GM15510 (cell line): ENCODE measurements around the gene SLC22A3.

Source experiments
- POLR2A ChIP-seq: IDR thresholded peaks from 3 replicates; pipeline ENCODE4 v1.6.1; 2011; ENCODE audit warnings: borderline replicate concordance; ENCODE audit not compliant: insufficient read length; ENCODE audit errors: extremely low read depth

SLC22A3 gene

DNA sequence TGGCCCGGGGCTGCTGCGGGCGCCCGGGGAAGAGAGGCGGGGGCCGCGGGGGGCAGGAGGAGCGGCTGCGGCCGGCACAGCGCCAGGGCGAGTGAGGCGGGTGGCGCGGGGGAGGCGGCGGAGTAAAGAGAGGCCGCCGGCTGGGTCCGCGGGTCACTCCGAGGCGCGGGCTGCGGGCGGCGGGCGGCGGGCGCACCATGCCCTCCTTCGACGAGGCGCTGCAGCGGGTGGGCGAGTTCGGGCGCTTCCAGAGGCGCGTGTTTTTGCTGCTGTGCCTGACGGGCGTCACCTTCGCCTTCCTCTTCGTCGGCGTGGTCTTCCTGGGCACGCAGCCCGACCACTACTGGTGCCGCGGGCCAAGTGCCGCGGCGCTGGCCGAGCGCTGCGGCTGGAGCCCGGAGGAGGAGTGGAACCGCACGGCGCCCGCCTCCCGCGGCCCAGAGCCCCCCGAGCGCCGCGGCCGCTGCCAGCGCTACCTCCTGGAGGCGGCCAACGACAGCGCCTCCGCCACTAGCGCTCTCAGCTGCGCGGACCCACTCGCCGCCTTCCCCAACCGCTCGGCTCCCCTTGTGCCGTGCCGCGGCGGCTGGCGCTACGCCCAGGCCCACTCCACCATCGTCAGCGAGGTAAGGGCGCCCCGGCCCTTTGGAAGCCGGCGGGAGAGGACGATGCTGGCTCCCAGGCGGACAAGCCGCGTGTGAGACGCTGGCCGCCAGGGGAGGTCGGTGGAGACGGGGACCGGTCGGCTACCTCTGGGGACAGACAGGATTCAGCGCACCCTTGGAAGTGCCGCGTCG, at the start of gene SLC22A3:
Gene SLC22A3 (plus strand): TSS at position 156 of the 797 bp plus-strand sequence. CDS start 42 bp downstream, at position 198.
- no peak for TF ChIP-seq POLR2A

DNA sequence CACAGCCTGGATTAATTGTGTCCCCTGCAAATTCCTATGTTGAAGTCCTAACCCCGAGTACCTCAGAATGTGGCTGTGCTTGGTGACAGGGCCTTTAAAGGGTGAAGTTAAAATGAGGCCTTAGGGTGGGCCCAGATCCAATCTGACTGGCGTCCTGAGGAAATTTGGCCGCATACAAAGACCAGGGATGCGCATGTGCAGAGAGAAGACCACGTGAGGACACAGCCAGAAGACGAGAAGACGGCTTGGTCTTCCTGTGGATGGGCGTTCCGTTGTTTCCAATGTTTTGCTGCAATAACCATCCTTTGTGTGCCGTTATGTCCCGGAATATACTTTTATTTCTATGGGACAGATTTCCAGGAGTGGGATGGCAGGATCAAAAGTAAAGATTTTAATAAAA, 48.6 kb upstream of the SLC22A3 start:
- no peak for TF ChIP-seq POLR2A

DNA sequence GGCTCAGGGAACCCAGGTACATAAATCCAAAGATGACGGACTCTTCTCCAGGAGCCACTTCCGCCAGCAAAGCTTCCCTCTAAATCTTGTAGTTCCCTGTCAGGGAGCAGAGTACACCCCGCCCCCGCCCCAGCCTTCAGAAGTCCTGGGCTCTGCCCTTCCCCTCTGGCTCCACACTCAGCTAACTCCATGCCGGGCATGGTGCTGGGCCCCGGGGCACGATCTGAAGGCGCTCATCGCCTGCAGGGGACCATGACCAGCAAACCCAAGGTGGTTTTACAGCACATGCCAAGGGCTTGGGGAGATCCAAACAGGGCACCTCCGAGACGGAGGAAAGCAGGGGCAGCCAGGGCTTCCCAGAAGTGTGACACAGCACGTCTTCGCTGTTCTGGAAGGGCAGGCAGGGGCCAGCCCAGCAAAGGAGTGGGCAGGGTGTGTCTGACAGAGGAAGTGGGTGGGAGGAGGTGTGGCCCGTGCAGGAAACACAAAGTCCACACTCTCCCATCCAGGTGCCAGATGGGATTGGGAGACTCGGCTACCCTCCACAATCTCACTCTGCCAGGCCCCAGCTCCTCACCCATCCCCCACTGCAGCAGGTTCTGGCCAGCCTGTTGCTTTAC, 48.0 kb upstream of the SLC22A3 start:
- TF ChIP-seq POLR2A, result no peak

GRCh38 chr6:160301339-160301738, 46.8 kb upstream of the SLC22A3 start:
- no peak for TF ChIP-seq POLR2A

GRCh38 chr6:160303806-160304205, 44.4 kb upstream of the SLC22A3 start:
- no peak for TF ChIP-seq POLR2A

GRCh38 chr6:160305926-160306713, 42.1 kb upstream of the SLC22A3 start:
- no peak for TF ChIP-seq POLR2A

DNA sequence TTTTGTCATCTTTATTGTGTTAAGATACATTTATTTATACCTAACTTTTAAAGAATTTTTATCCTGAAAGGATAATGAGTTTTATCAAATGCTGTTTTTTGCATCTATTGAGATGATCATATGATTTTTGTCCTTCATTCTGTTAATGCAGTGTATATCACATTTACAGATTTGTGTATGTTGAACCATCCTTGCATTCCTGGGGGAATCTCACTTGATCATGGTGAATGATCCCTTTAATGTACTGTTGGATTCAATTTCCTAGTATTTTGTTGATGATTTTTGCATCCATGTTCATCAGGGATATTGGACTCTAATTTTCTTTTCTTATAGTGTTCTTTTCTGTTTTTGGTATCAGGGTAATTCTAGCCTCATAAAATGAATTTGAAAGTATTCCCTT, 38.5 kb upstream of the SLC22A3 start:
- no peak for TF ChIP-seq POLR2A

- no peak for TF ChIP-seq POLR2A
Measured at GRCh38 chr6:160312900-160313299, 35.3 kb upstream of the SLC22A3 start.

DNA sequence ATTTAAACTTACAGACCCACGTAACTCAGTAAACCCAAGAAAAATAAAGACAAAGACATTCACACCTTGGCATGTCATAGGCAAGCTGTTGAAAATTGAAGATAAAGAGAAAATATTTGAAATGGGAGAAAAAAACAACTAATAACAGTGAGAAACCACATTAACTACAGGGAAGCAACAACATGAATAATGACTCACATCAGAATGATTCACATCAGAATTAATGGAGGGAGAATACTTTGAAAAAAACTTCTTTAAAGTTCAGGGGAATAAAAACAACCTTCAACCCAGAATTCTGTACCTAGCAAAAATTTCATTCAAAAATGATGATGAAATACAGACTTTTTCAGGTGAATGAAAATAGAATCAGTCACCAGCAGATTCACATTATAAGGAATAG, 32.9 kb upstream of the SLC22A3 start:
- no peak for TF ChIP-seq POLR2A

DNA sequence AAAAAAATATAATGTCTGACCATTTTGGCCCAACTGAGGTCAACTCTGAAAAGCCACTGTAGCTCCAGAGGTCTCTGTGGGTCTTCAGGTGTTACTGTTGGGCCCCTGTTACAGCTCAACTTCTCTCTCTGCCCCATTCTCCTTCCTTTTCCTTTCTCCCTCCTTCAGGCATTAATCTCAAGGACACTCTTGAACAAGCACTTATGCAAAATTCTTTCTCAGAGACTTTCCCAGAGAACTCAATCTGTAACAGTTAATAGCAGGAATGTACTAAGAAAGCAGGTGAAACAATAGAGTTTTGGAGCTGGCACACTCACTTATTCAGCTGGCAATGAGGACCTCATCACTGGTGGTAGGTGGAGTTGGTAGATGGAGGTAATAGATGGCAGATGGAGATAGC, 31.9 kb upstream of the SLC22A3 start:
- no peak for TF ChIP-seq POLR2A

GRCh38 chr6:160319246-160319645, 28.9 kb upstream of the SLC22A3 start:
- no peak for TF ChIP-seq POLR2A

DNA sequence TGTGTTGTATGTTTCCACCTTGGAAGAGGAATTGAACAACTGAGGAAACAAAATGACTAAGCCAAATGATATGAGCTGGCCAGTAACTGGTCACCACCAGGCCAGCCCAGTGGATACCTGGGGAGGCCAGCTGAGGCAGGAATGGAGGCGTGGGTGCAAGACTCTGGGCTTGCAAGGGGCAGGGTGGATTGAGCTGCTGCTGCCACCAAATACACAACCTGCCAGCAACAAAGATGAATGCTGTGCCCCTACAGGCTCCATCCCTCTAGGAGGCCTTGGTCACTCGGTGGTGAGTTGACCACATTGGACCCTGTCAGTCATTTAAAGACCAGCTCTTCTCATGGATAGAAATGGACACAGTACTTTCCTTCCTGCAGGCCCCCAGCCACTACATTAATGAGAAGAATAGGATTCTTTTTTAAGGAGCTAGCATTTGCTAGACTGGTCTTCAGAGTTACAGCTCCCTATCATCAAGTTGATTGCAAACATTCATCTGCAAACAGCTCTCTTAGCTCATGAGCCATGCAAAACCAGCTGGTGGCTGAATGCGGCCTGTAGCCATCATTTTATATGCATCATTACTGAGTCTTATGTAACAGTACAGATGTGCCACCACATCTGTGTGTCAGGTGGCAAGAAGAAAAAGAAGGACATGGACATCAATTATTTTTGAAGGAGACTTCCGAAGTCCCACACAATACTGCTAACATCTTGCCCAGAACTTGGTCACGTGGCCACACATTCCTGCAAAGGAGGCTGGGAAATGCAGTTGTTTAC, 26.3 kb upstream of the SLC22A3 start:
- TF ChIP-seq POLR2A, result no peak

DNA sequence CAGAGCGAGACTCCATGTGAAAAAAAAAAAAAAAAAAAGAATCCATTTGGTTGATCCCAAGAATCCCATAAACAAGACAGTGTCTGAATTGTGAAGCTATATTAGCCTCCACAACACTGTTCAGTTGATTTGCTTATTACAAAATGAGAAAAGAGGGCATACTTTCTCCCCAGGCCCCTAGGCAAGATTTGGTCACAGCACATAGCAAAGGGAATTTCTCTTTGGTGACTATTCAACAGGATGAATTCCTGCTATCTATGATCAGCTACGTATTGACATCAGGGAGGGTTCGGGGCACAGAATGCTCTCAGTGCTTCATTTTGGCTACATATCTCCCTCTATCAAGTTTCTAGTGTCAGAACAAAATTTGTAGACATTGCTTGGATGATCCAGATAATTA, 20.2 kb upstream of the SLC22A3 start:
- no peak for TF ChIP-seq POLR2A

DNA sequence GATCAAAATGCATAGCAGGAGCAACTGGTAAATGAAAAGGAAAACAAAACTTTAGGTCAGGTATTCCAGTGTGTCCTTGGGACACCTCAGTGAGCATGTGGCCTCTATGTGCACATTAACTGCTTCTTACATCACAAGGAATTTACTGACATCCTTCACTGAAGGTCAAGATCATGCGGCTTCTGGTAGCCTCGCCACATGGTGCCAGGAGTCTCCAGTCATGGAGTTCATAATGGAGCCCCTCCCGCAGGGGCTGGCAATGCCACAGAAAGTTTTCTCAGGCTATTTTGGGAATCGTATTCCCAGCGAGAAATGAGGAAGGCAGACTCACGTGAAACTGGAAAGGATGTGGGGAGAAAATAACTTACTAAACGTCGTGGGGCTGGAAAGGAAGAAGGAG, 19.7 kb upstream of the SLC22A3 start:
- TF ChIP-seq POLR2A, result no peak

DNA sequence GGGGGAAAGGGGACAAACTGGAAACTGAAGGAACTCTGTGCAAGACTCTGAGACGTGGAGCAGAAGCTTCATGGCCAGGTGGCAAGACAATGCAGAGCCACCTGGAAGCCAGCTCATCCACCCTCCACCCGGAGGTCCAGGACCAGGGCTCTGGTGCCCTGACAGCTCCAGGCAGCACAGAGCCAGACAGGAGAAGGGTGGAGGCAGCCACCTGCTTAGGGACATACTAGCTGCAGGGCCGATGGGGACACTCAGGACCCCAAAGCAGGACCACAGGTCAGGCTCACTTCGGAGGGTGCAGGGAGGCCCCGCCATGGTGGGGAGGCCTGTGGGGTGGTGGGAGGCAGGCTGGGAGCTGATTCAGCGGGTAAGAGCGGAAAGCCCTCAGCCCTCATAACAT, 19.0 kb upstream of the SLC22A3 start:
- TF ChIP-seq POLR2A, result no peak
